SK-N-SH (cell line): ENCODE measurements around the gene PGLYRP4. TPM values are rescaled to one million over a fixed set of nuclear protein-coding genes. Genes with fewer than 3 reads are reported as not detected.

Experiments used
- CTCF ChIA-PET: fragments of 300-600, 350-600 bp; formaldehyde crosslinking; extraction: SDS; loops from one replicate; lab custom pipeline; 2021; lab: Yijun Ruan, JAX
- POLR2A ChIA-PET: fragments of 350-600 bp; sonication (Branson Sonifier 250); formaldehyde crosslinking; extraction: SDS; loops from one replicate; lab custom pipeline; 2020; ENCODE audit warnings: antibody characterized with exemption, inconsistent platforms; lab: Yijun Ruan, JAX
- DNase-seq: peaks from one replicate; pipeline ENCODE4 v3.0.0; 2012
- H2AFZ ChIP-seq: fragments of 200-600 bp; sonication (generic); 2 replicates; pipeline ENCODE4 v1.8.1; 2016; ENCODE audit warnings: antibody characterized with exemption, mild to moderate bottlenecking, low read depth
- H3F3A ChIP-seq: fragments of 200-600 bp; sonication (generic); replicated peaks from 2 replicates; pipeline ENCODE3; 2016; ENCODE audit warnings: antibody characterized with exemption, mild to moderate bottlenecking; ENCODE audit not compliant: insufficient read depth
- H3K27ac ChIP-seq, 2 experiments: fragments of 200-500 bp in 1 of 2; fragments of 200-600 bp in 1 of 2; sonication (Bioruptor generic) in 1 of 2; sonication (generic), shearing (Covaris generic) in 1 of 2; 2 replicates each; pipeline versions ENCODE4 v1.5.1 to v1.6.1; 2014 to 2016; ENCODE audit warnings: low read depth in 2 of 2, inconsistent platforms in 1 of 2, low read length in 1 of 2, mild to moderate bottlenecking in 1 of 2, mixed read lengths in 1 of 2
- H3K27me3 ChIP-seq: fragments of 200-600 bp; sonication (generic), shearing (Covaris generic); 2 replicates; pipeline ENCODE4 v1.6.1; 2016; ENCODE audit warnings: mixed run types; ENCODE audit not compliant: insufficient read depth
- H3K36me3 ChIP-seq, 2 experiments: fragments of 200-500 bp in 1 of 2; fragments of 200-600 bp in 1 of 2; sonication (Bioruptor generic) in 1 of 2; sonication (generic) in 1 of 2; replicated peaks in 1 of 2; 2 replicates each; pipeline versions ENCODE3 to v1.5.1; 2014 to 2016; ENCODE audit warnings: low read length in 1 of 2, mild to moderate bottlenecking in 1 of 2; ENCODE audit not compliant: insufficient read depth in 2 of 2, control insufficient read depth in 1 of 2
- H3K4me1 ChIP-seq, 2 experiments: fragments of 200-500 bp in 1 of 2; fragments of 200-600 bp in 1 of 2; sonication (Bioruptor generic) in 1 of 2; sonication (generic), shearing (Covaris generic) in 1 of 2; 2 replicates each; pipeline versions ENCODE4 v1.5.1 to v1.6.1; 2014 to 2016; ENCODE audit warnings: low read depth in 1 of 2, low read length in 1 of 2, mixed run types in 1 of 2; ENCODE audit not compliant: insufficient read depth in 2 of 2, control insufficient read depth in 1 of 2
- H3K4me2 ChIP-seq: fragments of 200-600 bp; sonication (generic), shearing (Covaris generic); 2 replicates; pipeline ENCODE4 v1.6.1; 2017; ENCODE audit warnings: mixed run types
- H3K4me3 ChIP-seq, 2 experiments: fragments of 200-500 bp in 1 of 2; fragments of 200-600 bp in 1 of 2; sonication (Bioruptor generic) in 1 of 2; sonication (generic), shearing (Covaris generic) in 1 of 2; 2 replicates each; pipeline versions ENCODE4 v1.5.1 to v1.8.1; 2014 to 2016; ENCODE audit warnings: low read depth in 2 of 2, inconsistent platforms in 1 of 2, low read length in 1 of 2, mild to moderate bottlenecking in 1 of 2, mixed read lengths in 1 of 2, moderate library complexity in 1 of 2
- H3K79me2 ChIP-seq: fragments of 200-600 bp; sonication (generic); 2 replicates; pipeline ENCODE4 v1.8.1; 2017; ENCODE audit warnings: mild to moderate bottlenecking; ENCODE audit not compliant: insufficient read depth
- H3K9ac ChIP-seq: fragments of 200-600 bp; sonication (generic); 2 replicates; pipeline ENCODE4 v1.6.1; 2017; ENCODE audit warnings: mixed run types
- H3K9me2 ChIP-seq: fragments of 200-600 bp; sonication (generic); 2 replicates; pipeline ENCODE4 v1.6.1; 2017; ENCODE audit warnings: mixed run types
- H3K9me3 ChIP-seq: fragments of 200-600 bp; sonication (generic); 2 replicates; pipeline ENCODE4 v1.6.1; 2017; ENCODE audit warnings: mixed run types, mild to moderate bottlenecking, moderate library complexity
- H4K20me1 ChIP-seq: fragments of 200-600 bp; sonication (generic); 2 replicates; pipeline ENCODE4 v1.6.1; 2017; ENCODE audit warnings: mild to moderate bottlenecking, mixed run types; ENCODE audit not compliant: insufficient read depth
- CHD2 ChIP-seq: fragments of 150-350 bp; IDR thresholded peaks from 2 replicates; pipeline ENCODE4 v1.6.1; 2018; ENCODE audit warnings: low read length; ENCODE audit not compliant: partially characterized antibody
- EP300 ChIP-seq, 2 experiments: IDR thresholded peaks; 2 replicates each; pipeline versions ENCODE4 v1.4.0 to v1.6.1; 2012; ENCODE audit warnings: borderline replicate concordance in 1 of 2, low read depth in 1 of 2, low read length in 1 of 2
- EZH2phosphoT487 ChIP-seq: fragments of 200-600 bp; sonication (generic); IDR thresholded peaks from 2 replicates; pipeline ENCODE4 v1.6.1; 2017; ENCODE audit warnings: low read depth, mixed run types, mild to moderate bottlenecking, antibody characterized with exemption, moderate library complexity, borderline replicate concordance
- FOSL2 ChIP-seq: IDR thresholded peaks from 2 replicates; pipeline ENCODE4 v1.4.0; 2012; ENCODE audit warnings: low read depth, mild to moderate bottlenecking, moderate library complexity, borderline replicate concordance
- GABPA ChIP-seq: IDR thresholded peaks from 2 replicates; pipeline ENCODE4 v1.4.0; 2012; ENCODE audit warnings: low read depth, mild to moderate bottlenecking
- GATA2 ChIP-seq: sonication (generic); formaldehyde crosslinking; IDR thresholded peaks from 2 replicates; pipeline ENCODE4 v1.5.0; 2020; ENCODE audit warnings: mild to moderate bottlenecking, missing genetic modification reagents
- IRF3 ChIP-seq: fragments of 150-350 bp; IDR thresholded peaks from 2 replicates; pipeline ENCODE4 v1.6.1; 2016; ENCODE audit warnings: mild to moderate bottlenecking, low read depth, low read length
- JUND ChIP-seq: IDR thresholded peaks from 2 replicates; pipeline ENCODE4 v1.4.0; 2012
- MEF2A ChIP-seq: IDR thresholded peaks from 2 replicates; pipeline ENCODE4 v1.4.0; 2012; ENCODE audit warnings: low read depth, borderline replicate concordance
- NFIC ChIP-seq: IDR thresholded peaks from 2 replicates; pipeline ENCODE4 v1.4.0; 2012; ENCODE audit warnings: borderline replicate concordance
- POLR2AphosphoS5 ChIP-seq: IDR thresholded peaks from 2 replicates; pipeline ENCODE4 v1.6.1; 2012; ENCODE audit warnings: low read depth, low read length
- RCOR1 ChIP-seq: fragments of 150-350 bp; IDR thresholded peaks from 2 replicates; pipeline ENCODE4 v1.6.1; 2017; ENCODE audit warnings: antibody characterized with exemption, low read length
- RFX5 ChIP-seq: IDR thresholded peaks from 2 replicates; pipeline ENCODE4 v1.6.1; 2012; ENCODE audit warnings: mild to moderate bottlenecking, improper control_type of control experiment, low read length
- RXRA ChIP-seq: IDR thresholded peaks from 2 replicates; pipeline ENCODE4 v1.4.0; 2012; ENCODE audit warnings: low read depth, mild to moderate bottlenecking, borderline replicate concordance
- SIN3A ChIP-seq: IDR thresholded peaks from 2 replicates; pipeline ENCODE4 v1.6.1; 2012; ENCODE audit warnings: low read depth, mild to moderate bottlenecking, low read length, moderate library complexity, borderline replicate concordance
- USF1 ChIP-seq: IDR thresholded peaks from 2 replicates; pipeline ENCODE4 v1.4.0; 2012; ENCODE audit warnings: low read depth, borderline replicate concordance
- USF2 ChIP-seq: fragments of 150-350 bp; IDR thresholded peaks from 2 replicates; pipeline ENCODE4 v1.6.1; 2017; ENCODE audit warnings: antibody characterized with exemption, low read length, low read depth, borderline replicate concordance
- YY1 ChIP-seq: IDR thresholded peaks from 2 replicates; pipeline ENCODE4 v1.4.0; 2012; ENCODE audit warnings: low read depth, mild to moderate bottlenecking
- WGBS: methylation state at CpG from one replicate; pipeline ENCODE4 v1.1.6; 2017; ENCODE audit warnings: low lambda C conversion rate; 5-methylcytosine and 5-hydroxymethylcytosine counted together
- polyA plus RNA-seq, 3 experiments: library from polyadenylated mRNA; depleted of rRNA; stranded (reverse); fragments of >200 nt; gene quantifications; 2 replicates each; pipeline ENCODE4 v1.2.3, GENCODE V29; 2012

The PGLYRP4 gene
- polyA plus RNA-seq, 1 of the 3 experiments (the other 2 are of a cell fraction) = not detected

- Histone ChIP-seq H3K9me2 (no peaks in the 10 kb centered on the region), H2AFZ (no peak overlapping the region), H3F3A (no peaks in the 10 kb centered on the region), H3K9me3 (no peaks in the 10 kb centered on the region), H3K79me2 (no peaks in the 10 kb centered on the region), H3K36me3 (no peaks in the 10 kb centered on the region), H3K4me3 (no peak overlapping the region), H3K27ac (no peak overlapping the region), H3K9ac (no peak overlapping the region), H3K4me1 (no peaks in the 10 kb centered on the region), H3K27me3 (peaks cover 53% of the 10 kb centered on the region), H4K20me1 (no peaks in the 10 kb centered on the region), H3K4me2 (no peak overlapping the region)
- WGBS = 14% methylated on average over 2 of the region's 6 CpGs
- no peak for TF ChIP-seq CHD2
- no peak for TF ChIP-seq NFIC
- no peak for TF ChIP-seq RFX5
- TF ChIP-seq YY1 = no peak
- no peak for TF ChIP-seq USF1
- no peak for TF ChIP-seq GABPA
- no peak for TF ChIP-seq USF2
- TF ChIP-seq RXRA = no peak
- TF ChIP-seq FOSL2 = no peak
- no peak for TF ChIP-seq JUND
- ChIA-PET CTCF (interaction anchor here (11.7 kb wide), 1 partner anchor 129 kb away, joined by 336 read pairs; no protein-coding TSS in a partner anchor), POLR2A (no interaction called here)
- no peak for DNase-seq
Measured at GRCh38 chr1:153359241-153359640, 10.6 kb upstream of the PGLYRP4 start.

GRCh38 chr1:153358691-153358975, 10.0 kb upstream of the PGLYRP4 start:
- no peak overlapping the region for H2AFZ ChIP-seq
- H3K36me3 ChIP-seq = no peaks in the 10 kb centered on the region
- H3K27me3 ChIP-seq = peaks cover 55% of the 10 kb centered on the region
- H3K4me1 ChIP-seq = no peaks in the 10 kb centered on the region
- H3K4me3 ChIP-seq = no peak overlapping the region
- H3K9ac ChIP-seq = no peak overlapping the region
- no peak overlapping the region for H3K4me2 ChIP-seq
- DNase-seq = no peak
- no peaks in the 10 kb centered on the region for H3K9me3 ChIP-seq
- TF ChIP-seq EZH2phosphoT487 (no peak), MEF2A (no peak), GABPA (no peak), RCOR1 (no peak), IRF3 (no peak), CHD2 (no peak), EP300 (IDR thresholded peaks at IDR 0.05; ENCODE audit: borderline replicate concordance in 1 of 2, low read depth in 1 of 2, low read length in 1 of 2) (no peak), SIN3A (no peak), POLR2AphosphoS5 (no peak), GATA2 (CRISPR knock-in tag) (no peak), USF1 (no peak), NFIC (no peak)
- CTCF ChIA-PET = interaction anchor here (0.5 to 11.7 kb wide), 4 partner anchors 10 to 130 kb away, joined by 3 to 336 read pairs (median 4); partner anchors contain the start of gene PGLYRP4
- WGBS = 3% methylated on average over 3 of the region's 3 CpGs
- H3K9me2 ChIP-seq = no peaks in the 10 kb centered on the region
- H3K79me2 ChIP-seq = no peaks in the 10 kb centered on the region
- POLR2A ChIA-PET = no interaction called here
- H3K27ac ChIP-seq = no peak overlapping the region
- H4K20me1 ChIP-seq = no peaks in the 10 kb centered on the region
- no peaks in the 10 kb centered on the region for H3F3A ChIP-seq
